HCT116 (cell line): ENCODE results near the gene XDH. TPM values are rescaled to one million over a fixed set of nuclear protein-coding genes. Genes with fewer than 3 reads are reported as not detected.

ENCODE experiments used
- ATAC-seq: fragments of 200-7000 bp; cut with Tn5 transposase; 2 replicates; pipeline ENCODE4 v1.9.1; 2020; ENCODE audit warnings: mild to moderate bottlenecking, moderate library complexity
- BruUV-seq: library from RNA; stranded (reverse); fragments of 400-500 nt; replicated peaks from 2 replicates; lab custom pipeline; 2021; lab: Mats Ljungman, UMichigan
- CTCF ChIA-PET: fragments of 300-600 bp; sonication (Branson Sonifier 250); formaldehyde crosslinking; loops from one replicate; lab custom pipeline; 2021; ENCODE audit warnings: antibody characterized with exemption; lab: Charles Lee
- POLR2A ChIA-PET: fragments of 300-600, 350-600 bp; sonication (Branson Sonifier 250); formaldehyde crosslinking; loops from one replicate; lab custom pipeline; 2021; ENCODE audit warnings: antibody characterized with exemption; lab: Charles Lee
- RAD21 ChIA-PET, 2 experiments: fragments of 300-600 bp; sonication (Branson Sonifier 250); formaldehyde crosslinking; loops; one replicate each; lab custom pipeline; 2023; ENCODE audit warnings: low total read pairs in 2 of 2; ENCODE audit not compliant: uncharacterized antibody in 2 of 2, unreplicated experiment in 2 of 2, low non-redundant PET in 1 of 2; lab: Charles Lee
- DNase-seq: peaks from one replicate; pipeline ENCODE4 v3.0.0-alpha.2; 2010; ENCODE audit warnings: low read depth, low spot score
- H2AFZ ChIP-seq: fragments of 200-600 bp; shearing (Covaris generic), sonication (generic); 2 replicates; pipeline ENCODE4 v1.6.1; 2017; ENCODE audit warnings: low read depth, mixed run types, mixed read lengths, antibody characterized with exemption, low read length; ENCODE audit not compliant: poor library complexity, severe bottlenecking
- H3K27ac ChIP-seq: 2 replicates; pipeline ENCODE4 v1.5.1; 2012; ENCODE audit warnings: low read depth, low read length
- H3K27me3 ChIP-seq: fragments of 200-600 bp; sonication (generic); 2 replicates; pipeline ENCODE4 v1.6.1; 2016; ENCODE audit warnings: mixed run types, low read length, mixed read lengths; ENCODE audit not compliant: insufficient read depth
- H3K36me3 ChIP-seq, 2 experiments: fragments of 200-500 bp in 1 of 2; fragments of 200-600 bp in 1 of 2; sonication (Bioruptor generic) in 1 of 2; sonication (generic) in 1 of 2; 2 replicates each; pipeline versions ENCODE4 v1.5.1 to v1.6.1; 2014 to 2016; ENCODE audit warnings: low read length in 2 of 2, inconsistent platforms in 1 of 2, mixed read lengths in 1 of 2, mixed run types in 1 of 2; ENCODE audit not compliant: insufficient read depth in 2 of 2, control insufficient read depth in 1 of 2
- H3K4me1 ChIP-seq, 2 experiments: fragments of 200-600 bp in 1 of 2; sonication (generic) in 1 of 2; 2 replicates each; pipeline versions ENCODE4 v1.5.1 to v1.6.1; 2012 to 2017; ENCODE audit warnings: low read length in 2 of 2, inconsistent platforms in 1 of 2, mild to moderate bottlenecking in 1 of 2, mixed read lengths in 1 of 2, mixed run types in 1 of 2, moderate library complexity in 1 of 2; ENCODE audit not compliant: insufficient read depth in 2 of 2, control insufficient read depth in 1 of 2
- H3K4me2 ChIP-seq: fragments of 200-600 bp; sonication (generic); 2 replicates; pipeline ENCODE4 v1.6.1; 2017; ENCODE audit warnings: mixed run types, low read length, mixed read lengths
- H3K4me3 ChIP-seq, 2 experiments: fragments of 200-600 bp in 1 of 2; sonication (generic) in 1 of 2; replicated peaks in 1 of 2; 2 replicates each; pipeline ENCODE4 v1.5.1; 2011 to 2016; ENCODE audit warnings: low read length in 2 of 2, control low read depth in 1 of 2, low read depth in 1 of 2, mild to moderate bottlenecking in 1 of 2, mixed read lengths in 1 of 2, mixed run types in 1 of 2
- H3K79me2 ChIP-seq: fragments of 200-600 bp; sonication (generic); 2 replicates; pipeline ENCODE4 v1.6.1; 2017; ENCODE audit warnings: mild to moderate bottlenecking, mixed run types, low read length, moderate library complexity, mixed read lengths; ENCODE audit not compliant: insufficient read depth
- H3K9ac ChIP-seq: fragments of 200-600 bp; sonication (generic); 2 replicates; pipeline ENCODE4 v1.6.1; 2016; ENCODE audit warnings: low read length, mixed read lengths
- H3K9me2 ChIP-seq: fragments of 200-600 bp; sonication (generic), shearing (Covaris generic); 2 replicates; pipeline ENCODE4 v1.6.1; 2017; ENCODE audit warnings: mixed run types, mild to moderate bottlenecking, moderate library complexity; ENCODE audit not compliant: insufficient read depth
- H3K9me3 ChIP-seq, 2 experiments: fragments of 200-500 bp in 1 of 2; fragments of 200-600 bp in 1 of 2; sonication (Bioruptor generic) in 1 of 2; sonication (generic) in 1 of 2; 2 replicates each; pipeline ENCODE4 v1.6.1; 2014 to 2017; ENCODE audit warnings: low read length in 2 of 2, mixed read lengths in 2 of 2, inconsistent platforms in 1 of 2, low read depth in 1 of 2, mild to moderate bottlenecking in 1 of 2, mixed run types in 1 of 2, moderate library complexity in 1 of 2; ENCODE audit not compliant: control insufficient read depth in 1 of 2, insufficient read depth in 1 of 2
- H4K20me1 ChIP-seq: fragments of 200-600 bp; sonication (generic), shearing (Covaris generic); 2 replicates; pipeline ENCODE4 v1.6.1; 2017; ENCODE audit warnings: mixed run types, mild to moderate bottlenecking, moderate library complexity; ENCODE audit not compliant: insufficient read depth
- MAX ChIP-seq: IDR thresholded peaks from 2 replicates; pipeline ENCODE4 v1.6.1; 2012
- POLR2A ChIP-seq: IDR thresholded peaks from 2 replicates; pipeline ENCODE4 v1.7.0; 2011; ENCODE audit warnings: borderline replicate concordance; ENCODE audit not compliant: insufficient read depth, insufficient read length; ENCODE audit errors: extremely low read depth
- REST ChIP-seq: IDR thresholded peaks from 2 replicates; pipeline ENCODE4 v1.6.1; 2012; ENCODE audit warnings: low read depth
- SIN3A ChIP-seq: IDR thresholded peaks from 2 replicates; pipeline ENCODE4 v1.6.1; 2012; ENCODE audit warnings: low read depth
- TCF7L2 ChIP-seq: IDR thresholded peaks from 2 replicates; pipeline ENCODE4 v1.7.0; 2011; ENCODE audit warnings: borderline replicate concordance, inconsistent platforms; ENCODE audit not compliant: insufficient read depth, insufficient read length; ENCODE audit errors: extremely low read depth
- YY1 ChIP-seq: IDR thresholded peaks from 2 replicates; pipeline ENCODE4 v1.6.1; 2011; ENCODE audit warnings: low read length, low read depth, moderate library complexity, mild to moderate bottlenecking; ENCODE audit not compliant: insufficient replicate concordance; ENCODE audit errors: extremely low read depth
- ZFX ChIP-seq: fragments of 450-650 bp; IDR thresholded peaks from 2 replicates; pipeline ENCODE4 v1.6.1; 2017
- intact Hi-C: fragments of 100-400 bp; cut with micrococcal nuclease; formaldehyde crosslinking; loops from 2 replicates; pipeline ENCODE4 v1.10.0; 2022
- total RNA-seq: library from RNA; stranded (reverse); gene quantifications from one replicate; pipeline ENCODE4 v1.2.1, GENCODE V29; 2021; ENCODE audit not compliant: unreplicated experiment

XDH gene
- total RNA-seq, 1 experiment from 2014 or later = 0.15 TPM

- Histone ChIP-seq H3K4me1 (no peaks in the 10 kb centered on the region), H3K4me3 (no peak overlapping the region), H3K9me2 (no peaks in the 10 kb centered on the region), H3K27me3 (no peaks in the 10 kb centered on the region), H4K20me1 (no peaks in the 10 kb centered on the region), H3K4me2 (no peak overlapping the region), H3K27ac (no peak overlapping the region), H3K79me2 (no peaks in the 10 kb centered on the region), H3K36me3 (no peaks in the 10 kb centered on the region), H3K9me3 (no peaks in the 10 kb centered on the region), H2AFZ (no peak overlapping the region), H3K9ac (no peak overlapping the region)
- intact Hi-C loops = no loop called here
- RAD21 ChIA-PET = no interaction called here
- POLR2A ChIA-PET = no interaction called here
- CTCF ChIA-PET = no interaction called here
- TF ChIP-seq REST (no peak), YY1 (no peak), TCF7L2 (no peak), ZFX (no peak), SIN3A (no peak), POLR2A (no peak)
- DNase-seq (no peak), ATAC-seq (no peak)
- BruUV-seq = no TSS peak
Observed at GRCh38 chr2:31362581-31362980, 52.0 kb downstream of the XDH start.

- ChIA-PET POLR2A (no interaction called here), CTCF (no interaction called here)
- Histone ChIP-seq H3K4me3 (no peak overlapping the region), H2AFZ (no peak overlapping the region), H3K9ac (no peak overlapping the region), H3K9me3 (no peaks in the 10 kb centered on the region)
- no peak for ATAC-seq
- intact Hi-C loops = no loop called here
- no peak for TF ChIP-seq MAX
- TF ChIP-seq, all 23 proteins: peak for 0
- H3K9me2 ChIP-seq = no peaks in the 10 kb centered on the region
- H3K36me3 ChIP-seq = no peaks in the 10 kb centered on the region
- H3K4me1 ChIP-seq = no peaks in the 10 kb centered on the region
- RAD21 ChIA-PET = no interaction called here
- no peak overlapping the region for H3K27ac ChIP-seq
- DNase-seq = no peak
- no TSS peak for BruUV-seq
- peaks cover 15% of the 10 kb centered on the region; the same call in 1 of the 2 replicates for H3K27me3 ChIP-seq
- no peaks in the 10 kb centered on the region for H4K20me1 ChIP-seq
- no peaks in the 10 kb centered on the region for H3K79me2 ChIP-seq
- H3K4me2 ChIP-seq = no peak overlapping the region
Observed at GRCh38 chr2:31359229-31359628, 55.3 kb downstream of the XDH start.
